CD4-positive, alpha-beta T cell treated with Interleukin-21 for 1 hour (primary cell): ENCODE data around the gene RAVER2.
"Not testable (repeated sequence)": the region's sequence is repeated elsewhere in the genome, so short reads cannot be mapped to it uniquely, and the experiment has no call there.

ENCODE experiments used
- DNase-seq: peaks from one replicate; pipeline ENCODE4 v3.0.0-alpha.2; 2020

RAVER2 gene

GRCh38 chr1:64814427-64814826 lies 69.6 kb downstream of the RAVER2 start:
- DNase-seq: no peak

- DNase-seq: not testable (repeated sequence)
These were observed 72.5 kb downstream of the RAVER2 start for GRCh38 chr1:64817364-64817763.

DNA sequence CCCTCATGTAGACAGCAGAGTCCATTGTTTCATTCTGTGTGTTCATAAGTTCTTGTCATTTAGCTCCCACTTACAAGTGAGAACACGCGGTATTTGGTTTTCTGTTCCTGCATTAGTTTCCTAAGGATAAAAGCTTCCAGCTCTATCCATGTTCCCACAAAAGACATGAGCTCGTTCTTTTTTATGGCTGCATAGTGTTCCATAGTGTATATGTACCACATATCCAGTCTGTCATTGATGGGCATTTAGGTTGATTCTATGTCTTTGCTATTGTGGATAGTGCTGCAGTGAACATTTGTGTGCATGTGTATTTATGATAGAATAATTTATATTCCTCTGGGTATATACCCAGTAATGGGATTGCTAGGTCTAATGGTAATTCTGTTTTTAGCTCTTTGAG lies 75.7 kb downstream of the RAVER2 start:
- DNase-seq: not testable (repeated sequence)

GRCh38 chr1:64822621-64823020 lies 77.7 kb downstream of the RAVER2 start:
- DNase-seq: no peak

GRCh38 chr1:64823691-64824476 lies 79.0 kb downstream of the RAVER2 start:
- peak; percentile 78 for DNase-seq

- peak; percentile 66 for DNase-seq
These were observed 82.1 kb downstream of the RAVER2 start for GRCh38 chr1:64826991-64827390.

- DNase-seq: peak; percentile 21
These were observed 84.0 kb downstream of the RAVER2 start for GRCh38 chr1:64828829-64829228.

GRCh38 chr1:64829411-64830029 lies 84.6 kb downstream of the RAVER2 start:
- no peak for DNase-seq

DNA sequence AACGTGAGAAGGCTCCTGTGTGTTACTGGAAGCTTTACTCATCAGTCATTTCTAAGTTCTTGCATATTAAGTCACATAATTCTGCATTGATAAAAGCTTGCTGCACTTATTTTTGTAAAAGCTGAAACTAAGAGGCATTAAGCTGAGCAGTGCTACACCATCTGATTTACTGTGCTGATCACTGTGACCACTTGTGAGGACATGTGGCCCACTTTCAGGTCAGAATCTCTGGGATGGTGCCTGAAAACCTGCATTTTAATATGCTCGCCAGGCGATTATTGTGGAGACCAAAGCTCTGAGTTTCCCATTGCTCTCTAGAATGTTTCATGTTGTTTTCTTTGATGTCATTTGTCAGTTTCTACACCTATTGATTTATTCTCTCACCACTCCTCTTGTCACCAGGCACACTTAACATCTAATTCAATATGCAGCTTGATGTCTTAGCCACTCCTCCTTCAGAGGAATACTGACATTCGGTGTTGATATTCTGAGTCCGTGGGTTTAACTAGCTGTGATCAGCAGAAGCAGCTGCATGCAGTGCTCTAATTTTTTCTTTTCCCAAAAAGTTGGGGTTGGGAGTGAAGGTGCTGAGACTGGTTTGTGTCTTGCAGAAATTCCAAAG lies 85.3 kb downstream of the RAVER2 start:
- DNase-seq: no peak

DNA sequence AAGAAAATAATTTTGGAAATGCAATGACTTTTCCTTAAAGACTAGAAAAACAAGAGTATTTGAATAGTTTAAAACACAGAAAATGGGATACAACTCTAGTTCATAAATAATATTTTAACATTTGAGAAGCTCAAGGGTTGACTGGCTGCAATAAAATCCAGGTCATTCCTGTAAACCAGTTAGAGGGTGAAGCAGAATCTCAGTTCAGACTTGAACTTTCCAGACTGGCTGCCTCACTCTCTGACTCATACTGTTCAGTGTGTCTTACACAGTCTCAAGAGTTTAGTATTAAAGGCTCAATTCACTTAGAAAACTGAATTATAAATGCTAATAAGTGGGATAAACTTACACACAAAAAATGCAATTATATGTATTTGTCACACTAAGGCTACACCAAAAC lies 89.9 kb downstream of the RAVER2 start:
- no peak for DNase-seq

DNA sequence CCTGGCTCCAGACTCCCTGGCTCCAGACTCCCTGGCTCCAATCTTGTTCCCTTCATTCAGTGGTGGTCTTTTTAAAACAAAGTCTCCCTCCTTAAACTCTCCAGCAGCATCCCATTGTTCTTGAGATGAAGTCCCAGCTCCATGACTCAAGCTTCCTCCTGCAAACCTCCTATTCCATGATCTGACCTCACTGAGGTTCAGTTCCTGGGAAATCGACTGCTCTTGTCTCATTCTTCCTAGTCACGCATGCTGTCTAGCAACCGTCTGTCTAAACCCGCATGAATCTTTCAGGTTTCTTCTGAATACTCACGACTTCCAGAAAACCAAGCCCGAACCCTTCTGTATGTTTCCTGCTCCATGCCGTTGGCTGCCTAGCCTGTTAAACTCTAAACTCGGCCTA lies 91.9 kb downstream of the RAVER2 start:
- no peak for DNase-seq

DNA sequence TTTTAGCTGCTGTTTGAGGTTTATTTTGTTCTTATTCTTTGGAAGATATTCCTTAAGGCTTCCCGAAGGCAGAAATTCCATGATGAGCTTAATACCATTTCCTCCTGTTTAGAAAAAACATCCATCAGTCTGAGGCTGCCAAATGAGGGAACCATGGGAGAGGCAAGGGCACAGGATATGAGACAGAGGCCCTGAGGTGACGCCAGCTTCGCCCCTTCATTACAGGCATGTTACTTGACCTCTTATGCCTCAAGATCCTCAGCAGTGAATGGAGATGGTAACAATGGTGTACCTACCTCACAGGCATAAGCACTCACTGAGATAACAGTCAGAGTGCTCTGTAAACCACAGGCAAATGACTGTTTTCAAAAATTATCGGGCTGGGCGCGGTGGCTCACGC lies 93.6 kb downstream of the RAVER2 start:
- no peak for DNase-seq

DNA sequence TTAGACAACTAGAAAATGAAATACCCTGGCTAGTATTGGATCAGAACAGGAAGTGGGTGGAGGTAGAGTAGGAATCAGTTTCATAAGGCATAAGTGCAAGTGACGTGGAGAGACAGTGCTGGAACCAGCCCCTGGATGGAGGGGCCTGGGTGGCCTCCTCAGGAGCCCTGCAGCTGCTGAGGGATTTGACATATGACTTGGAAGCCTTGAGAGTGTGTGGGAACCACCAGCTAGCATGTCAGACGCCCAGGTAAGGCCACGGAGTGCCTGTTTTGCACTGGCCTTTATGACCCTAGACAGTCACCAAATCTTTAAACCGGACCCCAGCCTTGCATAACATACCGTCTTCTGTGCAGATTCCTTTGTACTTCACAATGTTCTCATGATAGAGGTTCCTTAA lies 94.4 kb downstream of the RAVER2 start:
- DNase-seq: no peak

DNA sequence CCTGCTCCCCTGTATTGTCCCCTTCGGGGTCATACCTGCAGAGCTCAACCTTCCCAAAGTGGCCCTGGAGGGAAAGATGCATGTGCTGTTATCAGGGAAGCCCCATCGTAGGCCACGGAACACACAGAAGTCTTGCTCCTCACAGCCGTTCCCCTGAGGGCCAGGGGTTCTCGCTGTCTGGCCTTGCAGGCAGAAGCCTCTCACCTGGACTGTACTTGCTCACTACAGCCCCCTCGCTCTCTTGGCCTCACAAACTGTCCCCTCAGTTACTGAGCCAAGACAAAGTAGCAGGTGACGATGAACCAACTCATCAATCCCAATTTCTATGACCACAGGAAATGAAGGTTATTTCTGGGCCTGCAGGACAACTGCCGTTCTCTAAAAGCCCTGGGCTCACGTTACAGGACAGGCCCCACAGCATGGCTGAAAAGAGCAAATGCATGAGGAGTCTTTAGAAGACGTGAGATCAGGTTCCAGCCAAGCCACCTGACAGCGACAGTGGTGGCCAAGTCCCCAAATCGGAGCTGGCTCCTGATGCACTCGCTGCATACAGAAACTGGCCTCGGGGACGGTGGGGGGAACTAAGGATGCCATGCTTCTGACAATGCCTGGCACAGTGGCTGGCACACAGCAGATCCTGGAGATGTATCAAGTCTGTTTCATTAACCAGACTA lies 95.0 kb downstream of the RAVER2 start:
- no peak for DNase-seq

DNA sequence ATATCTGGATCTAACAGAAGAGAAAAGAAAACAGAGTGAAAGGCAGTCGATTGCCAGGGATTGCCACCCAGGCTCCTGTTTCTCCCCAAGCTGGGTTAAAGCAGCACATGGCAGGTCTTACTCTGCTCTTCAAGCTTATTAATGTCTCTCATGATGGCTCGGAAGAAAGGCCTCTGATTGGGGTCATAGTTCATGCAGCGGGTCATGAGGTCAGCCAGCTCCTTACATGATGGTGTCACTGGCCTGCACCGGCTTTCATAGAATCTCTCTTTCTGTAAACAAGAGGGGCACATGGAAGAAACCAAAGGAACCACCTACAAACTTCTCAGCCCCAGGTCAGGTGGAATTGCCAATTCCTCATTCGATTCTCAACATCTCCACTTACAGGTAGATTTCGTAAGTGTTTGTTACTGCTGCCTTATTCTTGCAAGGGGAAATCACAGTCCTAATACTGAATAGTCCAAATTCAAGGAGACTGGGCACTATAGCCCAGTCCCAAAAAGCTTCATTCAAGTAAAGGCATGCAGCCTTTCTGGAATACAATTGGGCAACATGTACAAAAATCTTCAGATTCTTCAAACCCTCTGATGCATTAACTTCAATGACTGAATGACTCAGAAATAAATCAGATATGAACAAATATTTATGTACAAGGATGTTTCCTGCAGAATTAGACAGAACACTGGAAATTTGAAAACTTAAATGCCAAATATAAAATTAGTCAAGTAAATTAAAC lies 96.6 kb downstream of the RAVER2 start:
- DNase-seq: no peak

DNA sequence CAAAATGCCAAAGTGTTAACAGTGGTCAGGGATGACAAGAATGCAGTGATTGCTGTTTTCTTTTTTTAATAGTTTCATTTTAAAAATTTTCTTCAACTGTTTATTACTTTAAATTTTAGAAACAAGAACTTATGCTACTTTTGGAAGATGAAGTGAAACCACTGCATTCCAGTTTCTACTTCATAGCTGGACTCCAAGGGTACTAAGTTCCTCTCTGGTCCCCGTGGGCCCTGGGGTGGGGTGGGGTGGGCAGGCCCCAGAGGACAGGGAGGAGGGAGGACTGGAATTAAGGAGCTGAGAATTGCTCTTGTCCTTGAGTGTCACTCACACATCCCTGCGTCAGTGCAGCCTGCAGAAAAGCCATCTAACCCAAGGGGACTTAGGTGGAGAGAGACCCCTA lies 97.3 kb downstream of the RAVER2 start:
- no peak for DNase-seq

GRCh38 chr1:64843675-64844074 lies 98.8 kb downstream of the RAVER2 start:
- DNase-seq: no peak

- DNase-seq: no peak
These were observed 99.3 kb downstream of the RAVER2 start for GRCh38 chr1:64844175-64844574.

DNA sequence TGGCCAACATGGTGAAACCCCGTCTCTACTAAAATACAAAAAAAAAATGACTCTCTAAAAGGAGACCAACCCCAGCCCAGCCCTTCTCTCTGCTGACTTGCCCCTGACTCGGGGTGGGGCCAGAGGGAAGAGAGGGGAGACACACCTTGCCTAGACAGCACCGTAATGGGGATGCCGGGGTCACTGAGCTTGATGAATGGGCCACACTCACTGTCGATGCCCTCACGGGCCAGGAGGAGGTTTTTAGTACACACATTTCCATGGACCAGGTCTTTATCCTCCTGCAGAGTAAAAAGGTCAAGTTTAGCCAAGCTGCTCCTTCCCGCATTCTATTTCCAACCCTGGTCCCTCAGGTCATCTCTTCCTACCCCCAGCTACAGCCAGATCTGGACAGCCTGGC lies 99.7 kb downstream of the RAVER2 start:
- no peak for DNase-seq

- no peak for DNase-seq
These were observed 101.1 kb downstream of the RAVER2 start for GRCh38 chr1:64845831-64846425.

- no peak for DNase-seq
These were observed 101.9 kb downstream of the RAVER2 start for GRCh38 chr1:64846573-64847430.

- no peak for DNase-seq
These were observed 102.8 kb downstream of the RAVER2 start for GRCh38 chr1:64847666-64848065.
